H1 (cell line): ENCODE data around the gene FRMD3. TPM values are rescaled to one million over a fixed set of nuclear protein-coding genes. Genes with fewer than 3 reads are reported as not detected.

ENCODE experiments used
- CTCF ChIA-PET: fragments of 300-600 bp; sonication (Branson Sonifier 250); formaldehyde crosslinking; loops from one replicate; lab custom pipeline; 2021; ENCODE audit not compliant: partially characterized antibody; lab: Charles Lee
- POLR2A ChIA-PET: fragments of 300-600 bp; sonication (Branson Sonifier 250); formaldehyde crosslinking; loops from one replicate; lab custom pipeline; 2021; ENCODE audit warnings: inconsistent platforms; ENCODE audit not compliant: partially characterized antibody; lab: Charles Lee
- DNase-seq, 2 experiments: peaks; one replicate each; pipeline versions ENCODE4 v3.0.0 to v3.0.0-alpha.2; 2010 to 2022; ENCODE audit warnings: low spot score in 2 of 2, low read depth in 1 of 2, mixed read lengths in 1 of 2
- FAIRE-seq: peaks from 2 replicates; lab custom pipeline; 2011; peaks lifted over from hg19 to GRCh38; lab: Jason Lieb, UNC
- H2AFZ ChIP-seq: 2 replicates; pipeline ENCODE4 v1.8.1; 2012; ENCODE audit warnings: low read length, inconsistent platforms
- H2AK5ac ChIP-seq: 2 replicates; pipeline ENCODE4 v1.6.1; 2013; ENCODE audit warnings: low read depth, low read length
- H2BK120ac ChIP-seq: replicated peaks from 2 replicates; pipeline ENCODE3; 2013; ENCODE audit warnings: low read depth, low read length, inconsistent platforms
- H2BK12ac ChIP-seq: 2 replicates; pipeline ENCODE4 v1.6.1; 2013; ENCODE audit warnings: low read depth, low read length
- H2BK15ac ChIP-seq: 2 replicates; pipeline ENCODE4 v1.6.1; 2013; ENCODE audit warnings: low read length
- H2BK20ac ChIP-seq: 2 replicates; pipeline ENCODE4 v1.6.1; 2013; ENCODE audit warnings: low read length
- H2BK5ac ChIP-seq: 2 replicates; pipeline ENCODE4 v1.6.1; 2013; ENCODE audit warnings: low read depth, low read length
- H3K14ac ChIP-seq: 2 replicates; pipeline ENCODE4 v1.6.1; 2013; ENCODE audit warnings: inconsistent platforms; ENCODE audit not compliant: insufficient read length
- H3K18ac ChIP-seq: 2 replicates; pipeline ENCODE4 v1.6.1; 2013; ENCODE audit warnings: low read length; ENCODE audit errors: extremely low read depth
- H3K23ac ChIP-seq: 2 replicates; pipeline ENCODE4 v1.6.1; 2013; ENCODE audit warnings: inconsistent platforms; ENCODE audit not compliant: insufficient read length
- H3K23me2 ChIP-seq: 2 replicates; pipeline ENCODE4 v1.6.1; 2013; ENCODE audit warnings: low read depth, low read length
- H3K27ac ChIP-seq: 2 replicates; pipeline ENCODE4 v1.6.1; 2011; ENCODE audit warnings: low read depth, low read length, inconsistent platforms
- H3K27me3 ChIP-seq, 4 experiments: replicated peaks in 1 of 4; 1 replicate in 1 of 4; 2 replicates in 3 of 4; pipeline versions ENCODE4 v1.6.1 to v1.8.1; 2011 to 2013; ENCODE audit warnings: low read length in 3 of 4, mild to moderate bottlenecking in 3 of 4, inconsistent platforms in 2 of 4, mixed read lengths in 2 of 4, moderate library complexity in 1 of 4; ENCODE audit not compliant: control insufficient read depth in 3 of 4, insufficient read depth in 3 of 4; ENCODE audit errors: extremely low read depth in 1 of 4
- H3K36me3 ChIP-seq, 4 experiments: 2 replicates each; pipeline versions ENCODE4 v1.6.1 to v1.8.1; 2011 to 2013; ENCODE audit warnings: mild to moderate bottlenecking in 4 of 4, low read length in 3 of 4, moderate library complexity in 2 of 4, control low read depth in 1 of 4, inconsistent platforms in 1 of 4; ENCODE audit not compliant: insufficient read depth in 4 of 4, control insufficient read depth in 2 of 4
- H3K4ac ChIP-seq: replicated peaks from 2 replicates; pipeline ENCODE3; 2013; ENCODE audit warnings: low read length, low read depth, mixed read lengths, inconsistent platforms; ENCODE audit not compliant: insufficient read length
- H3K4me1 ChIP-seq, 4 experiments: replicated peaks in 1 of 4; 1 replicate in 1 of 4; 2 replicates in 3 of 4; pipeline versions ENCODE4 v1.6.1 to v1.8.1; 2011 to 2013; ENCODE audit warnings: low read length in 3 of 4, inconsistent platforms in 2 of 4, mixed read lengths in 1 of 4; ENCODE audit not compliant: insufficient read depth in 4 of 4, control insufficient read depth in 3 of 4
- H3K4me2 ChIP-seq, 2 experiments: 2 replicates each; pipeline versions ENCODE4 v1.6.1 to v1.8.1; 2011 to 2013; ENCODE audit warnings: low read depth in 2 of 2, low read length in 2 of 2, control low read depth in 1 of 2, inconsistent platforms in 1 of 2, mild to moderate bottlenecking in 1 of 2; ENCODE audit not compliant: insufficient read depth in 1 of 2
- H3K4me3 ChIP-seq, 4 experiments: fragments of 200-600, 300-600 bp in 1 of 4; sonication (generic), shearing (Covaris generic), sonication (Bioruptor Twin) in 1 of 4; 2 replicates each; pipeline versions ENCODE4 v1.5.1 to v1.8.1; 2011 to 2016; ENCODE audit warnings: low read length in 4 of 4, low read depth in 3 of 4, control low read depth in 2 of 4, inconsistent platforms in 2 of 4, mild to moderate bottlenecking in 2 of 4, mixed read lengths in 1 of 4, moderate library complexity in 1 of 4; ENCODE audit not compliant: insufficient read depth in 2 of 4; ENCODE audit errors: extremely low read depth in 1 of 4
- H3K56ac ChIP-seq: replicated peaks from 2 replicates; pipeline ENCODE3; 2013; ENCODE audit warnings: low read depth, mild to moderate bottlenecking, mixed read lengths, low read length, inconsistent platforms; ENCODE audit not compliant: insufficient read length
- H3K79me1 ChIP-seq: 2 replicates; pipeline ENCODE4 v1.6.1; 2013; ENCODE audit warnings: low read depth, low read length, control low read depth
- H3K79me2 ChIP-seq, 2 experiments: 2 replicates each; pipeline versions ENCODE4 v1.6.1 to v1.8.1; 2012 to 2013; ENCODE audit warnings: low read length in 2 of 2, mild to moderate bottlenecking in 2 of 2, inconsistent platforms in 1 of 2; ENCODE audit not compliant: insufficient read depth in 2 of 2, control insufficient read depth in 1 of 2
- H3K9ac ChIP-seq, 4 experiments: replicated peaks in 1 of 4; 1 replicate in 1 of 4; 2 replicates in 3 of 4; pipeline versions ENCODE4 v1.6.1 to v1.8.1; 2011 to 2013; ENCODE audit warnings: low read depth in 3 of 4, low read length in 3 of 4, control low read depth in 2 of 4, mild to moderate bottlenecking in 2 of 4, moderate library complexity in 2 of 4, inconsistent platforms in 1 of 4; ENCODE audit errors: extremely low read depth in 1 of 4
- H3K9me3 ChIP-seq, 2 experiments: 2 replicates each; pipeline versions ENCODE4 v1.6.1 to v1.8.1; 2012 to 2013; ENCODE audit warnings: mild to moderate bottlenecking in 2 of 2, moderate library complexity in 2 of 2, control low read depth in 1 of 2, inconsistent platforms in 1 of 2, low read depth in 1 of 2, low read length in 1 of 2, mixed read lengths in 1 of 2; ENCODE audit not compliant: insufficient read depth in 2 of 2
- H4K20me1 ChIP-seq, 2 experiments: replicated peaks in 1 of 2; 2 replicates each; pipeline versions ENCODE3 to v1.8.1; 2011 to 2013; ENCODE audit warnings: inconsistent platforms in 2 of 2, low read length in 2 of 2, mild to moderate bottlenecking in 1 of 2; ENCODE audit not compliant: insufficient read depth in 2 of 2, control insufficient read depth in 1 of 2
- H4K5ac ChIP-seq: 2 replicates; pipeline ENCODE4 v1.6.1; 2013; ENCODE audit warnings: low read length, low read depth, mixed read lengths, inconsistent platforms; ENCODE audit not compliant: insufficient read length
- H4K8ac ChIP-seq: 2 replicates; pipeline ENCODE4 v1.8.0; 2013; ENCODE audit warnings: mild to moderate bottlenecking, moderate library complexity, low read length, inconsistent platforms; ENCODE audit not compliant: insufficient read depth; ENCODE audit errors: extremely low read depth
- H4K91ac ChIP-seq: replicated peaks from 2 replicates; pipeline ENCODE3; 2013; ENCODE audit warnings: low read length, mixed read lengths, inconsistent platforms; ENCODE audit not compliant: insufficient read length
- BACH1 ChIP-seq: IDR thresholded peaks from 2 replicates; pipeline ENCODE4 v1.6.1; 2012; ENCODE audit warnings: low read length, improper control_type of control experiment
- EZH2 ChIP-seq: fragments of 200-600 bp; sonication (generic); IDR thresholded peaks from 2 replicates; pipeline ENCODE4 v1.7.1; 2012; ENCODE audit warnings: low read depth, mild to moderate bottlenecking, moderate library complexity, low read length, inconsistent platforms; ENCODE audit not compliant: severe bottlenecking
- FOSL1 ChIP-seq: IDR thresholded peaks from 2 replicates; pipeline ENCODE4 v1.6.1; 2011; ENCODE audit warnings: mild to moderate bottlenecking, low read depth, low read length, moderate library complexity; ENCODE audit not compliant: insufficient read depth
- HDAC2 ChIP-seq, 2 experiments: fragments of 300-600 bp in 1 of 2; sonication (generic) in 1 of 2; IDR thresholded peaks; 2 replicates each; pipeline ENCODE4 v1.6.1; 2011 to 2012; ENCODE audit warnings: low read depth in 2 of 2, low read length in 2 of 2, mild to moderate bottlenecking in 2 of 2, moderate library complexity in 2 of 2, borderline replicate concordance in 1 of 2, inconsistent platforms in 1 of 2
- KDM1A ChIP-seq: fragments of 200-600, 300-600 bp; sonication (generic); IDR thresholded peaks from 2 replicates; pipeline ENCODE4 v1.7.1; 2016; ENCODE audit warnings: mild to moderate bottlenecking, low read length, borderline replicate concordance
- KDM5A ChIP-seq: fragments of 200-600 bp; IDR thresholded peaks from 2 replicates; pipeline ENCODE4 v1.7.1; 2012; ENCODE audit warnings: mild to moderate bottlenecking, low read length, inconsistent platforms, mixed read lengths
- POLR2AphosphoS5 ChIP-seq: IDR thresholded peaks from 2 replicates; pipeline ENCODE4 v1.6.1; 2011; ENCODE audit warnings: low read depth, low read length
- SAP30 ChIP-seq: fragments of 300-600 bp; sonication (generic); IDR thresholded peaks from 2 replicates; pipeline ENCODE4 v1.7.1; 2012; ENCODE audit warnings: low read length, moderate library complexity, mild to moderate bottlenecking, inconsistent platforms; ENCODE audit not compliant: insufficient read depth, insufficient replicate concordance
- SP4 ChIP-seq: IDR thresholded peaks from 2 replicates; pipeline ENCODE4 v1.6.1; 2012; ENCODE audit warnings: low read length, inconsistent platforms
- TBP ChIP-seq: IDR thresholded peaks from 2 replicates; pipeline ENCODE4 v1.6.1; 2011; ENCODE audit warnings: low read depth, low read length, improper control_type of control experiment
- TCF12 ChIP-seq: IDR thresholded peaks from 2 replicates; pipeline ENCODE4 v1.6.1; 2011; ENCODE audit warnings: low read depth, mild to moderate bottlenecking, low read length
- TEAD4 ChIP-seq: IDR thresholded peaks from 2 replicates; pipeline ENCODE4 v1.6.1; 2012; ENCODE audit warnings: low read depth, low read length, inconsistent platforms, mixed read lengths
- WGBS, 2 experiments: shearing (Covaris generic) in 1 of 2; methylation state at CpG; one replicate each; pipeline versions ENCODE4 v1.1.6 to v1.1.7; 2013 to 2015; ENCODE audit warnings: low lambda C conversion rate in 2 of 2, mixed read lengths in 2 of 2, inconsistent platforms in 1 of 2, low coverage in 1 of 2, missing lambda C conversion rate in 1 of 2; ENCODE audit not compliant: insufficient replicate concordance in 2 of 2, insufficient coverage in 1 of 2, insufficient read length in 1 of 2; ENCODE audit errors: extremely low coverage in 1 of 2, missing lambda C conversion rate in 1 of 2; 5-methylcytosine and 5-hydroxymethylcytosine counted together
- polyA plus RNA-seq, 7 experiments: library from polyadenylated mRNA; depleted of rRNA in 3 of 7; stranded (reverse) in 5 of 7; unstranded in 2 of 7; fragments of >200 nt in 5 of 7; fragments of 200-250 nt in 2 of 7; gene quantifications; 1 replicate in 5 of 7; 2 replicates in 1 of 7; 4 replicates in 1 of 7; pipeline versions ENCODE4 v1.2.1 to v1.2.3, GENCODE V29; 2011 to 2013; ENCODE audit warnings: missing spikeins in 2 of 7, mixed read lengths in 2 of 7
- total RNA-seq: library from RNA; stranded (reverse); fragmentation: NEBNext Ultra II Directional; extraction: Animal tissue kit (Norgen Biotek cat#: 25700); gene quantifications from 2 replicates; pipeline ENCODE4 v1.2.1, GENCODE V29; 2021
- TF ChIP-seq, protein P1 (sequence below): IDR thresholded peaks from 2 replicates; pipeline ENCODE4 v1.6.1; 2011; ENCODE audit warnings: low read length, improper control_type of control experiment

Gene FRMD3
- total and polyA plus RNA-seq, 2 of the 8 experiments (the other 6 are each of a cell fraction or from before 2014, with no cell fraction given) = 0.15 to 1.4 TPM

DNA sequence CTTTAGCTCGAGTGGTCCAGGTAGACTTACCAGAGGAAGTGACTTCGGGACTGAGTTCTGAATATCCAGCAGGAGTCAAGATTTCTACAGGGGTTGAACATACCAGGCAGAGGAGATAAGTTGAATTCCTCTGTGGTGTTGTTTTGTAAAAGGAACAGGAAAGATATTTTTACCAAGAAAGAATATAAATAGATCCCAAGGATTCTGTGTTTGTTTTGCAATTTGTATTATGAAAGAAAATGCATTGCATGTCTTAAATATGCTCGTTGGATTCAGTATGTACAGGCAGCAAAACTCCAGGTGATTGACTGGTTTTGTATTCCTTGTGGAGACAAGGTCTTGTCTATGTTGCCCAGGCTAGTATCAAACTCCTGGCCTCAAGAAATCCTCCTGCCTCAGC, 197.8 kb downstream of the FRMD3 start:
- Histone ChIP-seq H2BK15ac (no peak overlapping the region), H3K4me3 (no peak overlapping the region), H3K23ac (no peak overlapping the region), H3K27me3 (no peaks in the 10 kb centered on the region), H3K27ac (no peak overlapping the region), H2BK5ac (no peak overlapping the region), H2AK5ac (no peak overlapping the region), H3K18ac (no peak overlapping the region), H3K4ac (no peak overlapping the region), H3K4me1 (peaks cover 0 to 2% (median 0%) of the 10 kb centered on the region in 4 experiments; a peak in 2 of 7 replicates), H3K79me2 (no peaks in the 10 kb centered on the region), H3K79me1 (no peaks in the 10 kb centered on the region), H3K36me3 (no peaks in the 10 kb centered on the region), H3K14ac (no peak overlapping the region), H3K9ac (no peak overlapping the region), H2BK12ac (no peak overlapping the region), H4K20me1 (no peaks in the 10 kb centered on the region), H3K23me2 (no peaks in the 10 kb centered on the region), H4K5ac (no peak overlapping the region), H4K91ac (no peak overlapping the region), H3K9me3 (no peaks in the 10 kb centered on the region), H2BK120ac (no peak overlapping the region), H4K8ac (no peak overlapping the region), H2AFZ (no peak overlapping the region), H2BK20ac (no peak overlapping the region), H3K56ac (no peak overlapping the region), H3K4me2 (no peak overlapping the region)
- WGBS, 2 experiments = 89% methylated on average over 3 of the region's 3 CpGs; no CpG with 5 or more reads in 1 of the 2 experiments
- DNase-seq (no peak), FAIRE-seq (no peak)
- ChIA-PET POLR2A (interaction anchor here (0.5 kb wide), 1 partner anchor 10 kb away, joined by 3 read pairs; no protein-coding TSS in a partner anchor), CTCF (interaction anchor here (6.4 kb wide), 1 partner anchor 204 kb away, joined by 51 read pairs; no protein-coding TSS in a partner anchor)
- TF ChIP-seq TEAD4 = no peak
- no peak for TF ChIP-seq POLR2AphosphoS5
- TF ChIP-seq KDM1A = no peak
- TF ChIP-seq KDM5A = no peak
- TF ChIP-seq TBP = no peak
- TF ChIP-seq BACH1 = no peak
- TF ChIP-seq, protein P1, sequence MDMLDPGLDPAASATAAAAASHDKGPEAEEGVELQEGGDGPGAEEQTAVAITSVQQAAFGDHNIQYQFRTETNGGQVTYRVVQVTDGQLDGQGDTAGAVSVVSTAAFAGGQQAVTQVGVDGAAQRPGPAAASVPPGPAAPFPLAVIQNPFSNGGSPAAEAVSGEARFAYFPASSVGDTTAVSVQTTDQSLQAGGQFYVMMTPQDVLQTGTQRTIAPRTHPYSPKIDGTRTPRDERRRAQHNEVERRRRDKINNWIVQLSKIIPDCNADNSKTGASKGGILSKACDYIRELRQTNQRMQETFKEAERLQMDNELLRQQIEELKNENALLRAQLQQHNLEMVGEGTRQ = no peak
- TF ChIP-seq FOSL1 = no peak
- TF ChIP-seq EZH2 = no peak
- no peak for TF ChIP-seq TCF12
- no peak for TF ChIP-seq SAP30
- no peak for TF ChIP-seq SP4
- no peak for TF ChIP-seq HDAC2 (IDR thresholded peaks at IDR 0.05; ENCODE audit: borderline replicate concordance in 1 of 2, low read depth in 2 of 2, low read length in 2 of 2)
